H1 (cell line): Measurements from ENCODE around the gene THRB. TPM values are rescaled to one million over a fixed set of nuclear protein-coding genes. Genes with fewer than 3 reads are reported as not detected.

Source experiments
- CTCF ChIA-PET: fragments of 300-600 bp; sonication (Branson Sonifier 250); formaldehyde crosslinking; loops from one replicate; lab custom pipeline; 2021; ENCODE audit not compliant: partially characterized antibody; lab: Charles Lee
- POLR2A ChIA-PET: fragments of 300-600 bp; sonication (Branson Sonifier 250); formaldehyde crosslinking; loops from one replicate; lab custom pipeline; 2021; ENCODE audit warnings: inconsistent platforms; ENCODE audit not compliant: partially characterized antibody; lab: Charles Lee
- DNase-seq, 2 experiments: peaks; one replicate each; pipeline versions ENCODE4 v3.0.0 to v3.0.0-alpha.2; 2010 to 2022; ENCODE audit warnings: low spot score in 2 of 2, low read depth in 1 of 2, mixed read lengths in 1 of 2
- FAIRE-seq: peaks from 2 replicates; lab custom pipeline; 2011; peaks lifted over from hg19 to GRCh38; lab: Jason Lieb, UNC
- H2AFZ ChIP-seq: 2 replicates; pipeline ENCODE4 v1.8.1; 2012; ENCODE audit warnings: low read length, inconsistent platforms
- H2AK5ac ChIP-seq: 2 replicates; pipeline ENCODE4 v1.6.1; 2013; ENCODE audit warnings: low read depth, low read length
- H2BK120ac ChIP-seq: replicated peaks from 2 replicates; pipeline ENCODE3; 2013; ENCODE audit warnings: low read depth, low read length, inconsistent platforms
- H2BK12ac ChIP-seq: 2 replicates; pipeline ENCODE4 v1.6.1; 2013; ENCODE audit warnings: low read depth, low read length
- H2BK15ac ChIP-seq: 2 replicates; pipeline ENCODE4 v1.6.1; 2013; ENCODE audit warnings: low read length
- H2BK20ac ChIP-seq: 2 replicates; pipeline ENCODE4 v1.6.1; 2013; ENCODE audit warnings: low read length
- H2BK5ac ChIP-seq: 2 replicates; pipeline ENCODE4 v1.6.1; 2013; ENCODE audit warnings: low read depth, low read length
- H3K14ac ChIP-seq: 2 replicates; pipeline ENCODE4 v1.6.1; 2013; ENCODE audit warnings: inconsistent platforms; ENCODE audit not compliant: insufficient read length
- H3K18ac ChIP-seq: 2 replicates; pipeline ENCODE4 v1.6.1; 2013; ENCODE audit warnings: low read length; ENCODE audit errors: extremely low read depth
- H3K23ac ChIP-seq: 2 replicates; pipeline ENCODE4 v1.6.1; 2013; ENCODE audit warnings: inconsistent platforms; ENCODE audit not compliant: insufficient read length
- H3K23me2 ChIP-seq: 2 replicates; pipeline ENCODE4 v1.6.1; 2013; ENCODE audit warnings: low read depth, low read length
- H3K27ac ChIP-seq: 2 replicates; pipeline ENCODE4 v1.6.1; 2011; ENCODE audit warnings: low read depth, low read length, inconsistent platforms
- H3K27me3 ChIP-seq, 4 experiments: replicated peaks in 1 of 4; 1 replicate in 1 of 4; 2 replicates in 3 of 4; pipeline versions ENCODE4 v1.6.1 to v1.8.1; 2011 to 2013; ENCODE audit warnings: low read length in 3 of 4, mild to moderate bottlenecking in 3 of 4, inconsistent platforms in 2 of 4, mixed read lengths in 2 of 4, moderate library complexity in 1 of 4; ENCODE audit not compliant: control insufficient read depth in 3 of 4, insufficient read depth in 3 of 4; ENCODE audit errors: extremely low read depth in 1 of 4
- H3K36me3 ChIP-seq, 4 experiments: 2 replicates each; pipeline versions ENCODE4 v1.6.1 to v1.8.1; 2011 to 2013; ENCODE audit warnings: mild to moderate bottlenecking in 4 of 4, low read length in 3 of 4, moderate library complexity in 2 of 4, control low read depth in 1 of 4, inconsistent platforms in 1 of 4; ENCODE audit not compliant: insufficient read depth in 4 of 4, control insufficient read depth in 2 of 4
- H3K4ac ChIP-seq: replicated peaks from 2 replicates; pipeline ENCODE3; 2013; ENCODE audit warnings: low read length, low read depth, mixed read lengths, inconsistent platforms; ENCODE audit not compliant: insufficient read length
- H3K4me1 ChIP-seq, 4 experiments: replicated peaks in 1 of 4; 1 replicate in 1 of 4; 2 replicates in 3 of 4; pipeline versions ENCODE4 v1.6.1 to v1.8.1; 2011 to 2013; ENCODE audit warnings: low read length in 3 of 4, inconsistent platforms in 2 of 4, mixed read lengths in 1 of 4; ENCODE audit not compliant: insufficient read depth in 4 of 4, control insufficient read depth in 3 of 4
- H3K4me2 ChIP-seq, 2 experiments: 2 replicates each; pipeline versions ENCODE4 v1.6.1 to v1.8.1; 2011 to 2013; ENCODE audit warnings: low read depth in 2 of 2, low read length in 2 of 2, control low read depth in 1 of 2, inconsistent platforms in 1 of 2, mild to moderate bottlenecking in 1 of 2; ENCODE audit not compliant: insufficient read depth in 1 of 2
- H3K4me3 ChIP-seq, 4 experiments: fragments of 200-600, 300-600 bp in 1 of 4; sonication (generic), shearing (Covaris generic), sonication (Bioruptor Twin) in 1 of 4; 2 replicates each; pipeline versions ENCODE4 v1.5.1 to v1.8.1; 2011 to 2016; ENCODE audit warnings: low read length in 4 of 4, low read depth in 3 of 4, control low read depth in 2 of 4, inconsistent platforms in 2 of 4, mild to moderate bottlenecking in 2 of 4, mixed read lengths in 1 of 4, moderate library complexity in 1 of 4; ENCODE audit not compliant: insufficient read depth in 2 of 4; ENCODE audit errors: extremely low read depth in 1 of 4
- H3K56ac ChIP-seq: replicated peaks from 2 replicates; pipeline ENCODE3; 2013; ENCODE audit warnings: low read depth, mild to moderate bottlenecking, mixed read lengths, low read length, inconsistent platforms; ENCODE audit not compliant: insufficient read length
- H3K79me1 ChIP-seq: 2 replicates; pipeline ENCODE4 v1.6.1; 2013; ENCODE audit warnings: low read depth, low read length, control low read depth
- H3K79me2 ChIP-seq, 2 experiments: 2 replicates each; pipeline versions ENCODE4 v1.6.1 to v1.8.1; 2012 to 2013; ENCODE audit warnings: low read length in 2 of 2, mild to moderate bottlenecking in 2 of 2, inconsistent platforms in 1 of 2; ENCODE audit not compliant: insufficient read depth in 2 of 2, control insufficient read depth in 1 of 2
- H3K9ac ChIP-seq, 4 experiments: replicated peaks in 1 of 4; 1 replicate in 1 of 4; 2 replicates in 3 of 4; pipeline versions ENCODE4 v1.6.1 to v1.8.1; 2011 to 2013; ENCODE audit warnings: low read depth in 3 of 4, low read length in 3 of 4, control low read depth in 2 of 4, mild to moderate bottlenecking in 2 of 4, moderate library complexity in 2 of 4, inconsistent platforms in 1 of 4; ENCODE audit errors: extremely low read depth in 1 of 4
- H3K9me3 ChIP-seq, 2 experiments: 2 replicates each; pipeline versions ENCODE4 v1.6.1 to v1.8.1; 2012 to 2013; ENCODE audit warnings: mild to moderate bottlenecking in 2 of 2, moderate library complexity in 2 of 2, control low read depth in 1 of 2, inconsistent platforms in 1 of 2, low read depth in 1 of 2, low read length in 1 of 2, mixed read lengths in 1 of 2; ENCODE audit not compliant: insufficient read depth in 2 of 2
- H4K20me1 ChIP-seq, 2 experiments: replicated peaks in 1 of 2; 2 replicates each; pipeline versions ENCODE3 to v1.8.1; 2011 to 2013; ENCODE audit warnings: inconsistent platforms in 2 of 2, low read length in 2 of 2, mild to moderate bottlenecking in 1 of 2; ENCODE audit not compliant: insufficient read depth in 2 of 2, control insufficient read depth in 1 of 2
- H4K5ac ChIP-seq: 2 replicates; pipeline ENCODE4 v1.6.1; 2013; ENCODE audit warnings: low read length, low read depth, mixed read lengths, inconsistent platforms; ENCODE audit not compliant: insufficient read length
- H4K8ac ChIP-seq: 2 replicates; pipeline ENCODE4 v1.8.0; 2013; ENCODE audit warnings: mild to moderate bottlenecking, moderate library complexity, low read length, inconsistent platforms; ENCODE audit not compliant: insufficient read depth; ENCODE audit errors: extremely low read depth
- H4K91ac ChIP-seq: replicated peaks from 2 replicates; pipeline ENCODE3; 2013; ENCODE audit warnings: low read length, mixed read lengths, inconsistent platforms; ENCODE audit not compliant: insufficient read length
- ATF3 ChIP-seq: IDR thresholded peaks from 2 replicates; pipeline ENCODE4 v1.6.1; 2011; ENCODE audit warnings: low read depth, mild to moderate bottlenecking, low read length; ENCODE audit not compliant: insufficient read depth
- CHD1 ChIP-seq: IDR thresholded peaks from 2 replicates; pipeline ENCODE4 v1.6.1; 2012; ENCODE audit warnings: low read depth, low read length, improper control_type of control experiment
- CREB1 ChIP-seq: IDR thresholded peaks from 2 replicates; pipeline ENCODE4 v1.6.1; 2012; ENCODE audit warnings: inconsistent platforms
- HDAC2 ChIP-seq, 2 experiments: fragments of 300-600 bp in 1 of 2; sonication (generic) in 1 of 2; IDR thresholded peaks; 2 replicates each; pipeline ENCODE4 v1.6.1; 2011 to 2012; ENCODE audit warnings: low read depth in 2 of 2, low read length in 2 of 2, mild to moderate bottlenecking in 2 of 2, moderate library complexity in 2 of 2, borderline replicate concordance in 1 of 2, inconsistent platforms in 1 of 2
- RAD21 ChIP-seq, 2 experiments: IDR thresholded peaks in 1 of 2; conservative IDR thresholded peaks in 1 of 2; 2 replicates each; pipeline ENCODE4 v1.6.1; 2011; ENCODE audit warnings: low read depth in 2 of 2, low read length in 2 of 2, improper control_type of control experiment in 1 of 2, inconsistent platforms in 1 of 2, mild to moderate bottlenecking in 1 of 2, moderate library complexity in 1 of 2
- SRF ChIP-seq: IDR thresholded peaks from 2 replicates; pipeline ENCODE4 v1.6.1; 2011; ENCODE audit warnings: mild to moderate bottlenecking, low read depth, low read length, moderate library complexity
- TAF7 ChIP-seq: optimal IDR thresholded peaks from 2 replicates; pipeline ENCODE3; 2011; ENCODE audit warnings: low read depth, mild to moderate bottlenecking, inconsistent platforms, low read length, moderate library complexity, borderline replicate concordance
- TEAD4 ChIP-seq: IDR thresholded peaks from 2 replicates; pipeline ENCODE4 v1.6.1; 2012; ENCODE audit warnings: low read depth, low read length, inconsistent platforms, mixed read lengths
- WGBS, 2 experiments: shearing (Covaris generic) in 1 of 2; methylation state at CpG; one replicate each; pipeline versions ENCODE4 v1.1.6 to v1.1.7; 2013 to 2015; ENCODE audit warnings: low lambda C conversion rate in 2 of 2, mixed read lengths in 2 of 2, inconsistent platforms in 1 of 2, low coverage in 1 of 2, missing lambda C conversion rate in 1 of 2; ENCODE audit not compliant: insufficient replicate concordance in 2 of 2, insufficient coverage in 1 of 2, insufficient read length in 1 of 2; ENCODE audit errors: extremely low coverage in 1 of 2, missing lambda C conversion rate in 1 of 2; 5-methylcytosine and 5-hydroxymethylcytosine counted together
- polyA plus RNA-seq, 7 experiments: library from polyadenylated mRNA; depleted of rRNA in 3 of 7; stranded (reverse) in 5 of 7; unstranded in 2 of 7; fragments of >200 nt in 5 of 7; fragments of 200-250 nt in 2 of 7; gene quantifications; 1 replicate in 5 of 7; 2 replicates in 1 of 7; 4 replicates in 1 of 7; pipeline versions ENCODE4 v1.2.1 to v1.2.3, GENCODE V29; 2011 to 2013; ENCODE audit warnings: missing spikeins in 2 of 7, mixed read lengths in 2 of 7
- total RNA-seq: library from RNA; stranded (reverse); fragmentation: NEBNext Ultra II Directional; extraction: Animal tissue kit (Norgen Biotek cat#: 25700); gene quantifications from 2 replicates; pipeline ENCODE4 v1.2.1, GENCODE V29; 2021

The THRB gene
- total and polyA plus RNA-seq, 2 of the 8 experiments (the other 6 are each of a cell fraction or from before 2014, with no cell fraction given) = 0.98 to 3.9 TPM

- Histone ChIP-seq H3K18ac (no peak overlapping the region), H4K20me1 (no peaks in the 10 kb centered on the region), H3K4me2 (peak overlapping the region in 1 of 2 experiments; percentile 87; a peak in 2 of 4 replicates), H3K56ac (no peak overlapping the region), H3K27me3 (peaks cover 0 to 15% (median 5%) of the 10 kb centered on the region in 4 experiments; a peak in 4 of 7 replicates), H3K9me3 (no peaks in the 10 kb centered on the region), H4K91ac (peak overlapping the region; percentile 36), H3K23ac (no peak overlapping the region), H2BK120ac (peak overlapping the region; percentile 24), H3K14ac (no peak overlapping the region), H3K36me3 (no peaks in the 10 kb centered on the region), H3K9ac (no peak overlapping the region), H2AK5ac (no peak overlapping the region; the same call in 1 of the 2 replicates), H4K5ac (no peak overlapping the region), H2AFZ (no peak overlapping the region), H3K27ac (no peak overlapping the region), H3K4me1 (peaks cover 0 to 21% (median 11%) of the 10 kb centered on the region in 4 experiments; a peak in 6 of 7 replicates), H4K8ac (no peak overlapping the region), H3K79me1 (no peaks in the 10 kb centered on the region), H3K79me2 (no peaks in the 10 kb centered on the region), H3K4me3 (peak overlapping the region in 1 of 4 experiments; percentile 67; a peak in 1 of 8 replicates), H2BK15ac (no peak overlapping the region), H3K23me2 (peaks cover 10% of the 10 kb centered on the region; the same call in 1 of the 2 replicates), H2BK12ac (peak overlapping the region; percentile 72; the same call in 1 of the 2 replicates), H2BK20ac (no peak overlapping the region; the same call in 1 of the 2 replicates), H3K4ac (no peak overlapping the region), H2BK5ac (no peak overlapping the region)
- ChIA-PET POLR2A (interaction anchor here (0.5 to 1.6 kb wide), 5 partner anchors 12 to 580 kb away, joined by 3 to 4 read pairs (median 3); partner anchors contain the start of genes NKIRAS1 and RPL15), CTCF (interaction anchor here (0.7 to 3.4 kb wide), 26 partner anchors 9 to 498 kb away, joined by 3 to 18 read pairs (median 3); no protein-coding TSS in a partner anchor)
- peak in 1 of 2 experiments; percentile 73 for DNase-seq
- WGBS, 2 experiments = 40% methylated on average over 16 of the region's 16 CpGs; no CpG with 5 or more reads in 1 of the 2 experiments
- FAIRE-seq = no peak
- TF ChIP-seq CREB1 (0 out of 2 replicates have a peak, but pooled peaks have one; percentile 45), HDAC2 (IDR thresholded peaks at IDR 0.05; ENCODE audit: borderline replicate concordance in 1 of 2, low read depth in 2 of 2, low read length in 2 of 2) (0 out of 4 replicates have a peak, but pooled peaks of 1 of the 2 experiments have one; percentile 54), CHD1 (no peak), ATF3 (0 out of 2 replicates have a peak, but pooled peaks have one; percentile 4), RAD21 (IDR thresholded peaks at IDR 0.05 in 1 of 2, conservative IDR thresholded peaks at IDR 0.05 in 1 of 2; ENCODE audit: low read depth in 2 of 2, low read length in 2 of 2) (peak; percentile 42 to 65), SRF (no peak), TEAD4 (peak; percentile 61; the same call in 1 of the 2 replicates), TAF7 (peak; percentile 14)
Measured at GRCh38 chr3:24496529-24497482, 2.2 kb upstream of the THRB start.
